NT2/D1 (cell line): ENCODE results near the gene TPCN2.

Source experiments
- YY1 ChIP-seq: IDR thresholded peaks from 2 replicates; pipeline ENCODE4 v1.6.1; 2011; ENCODE audit not compliant: insufficient read length, insufficient read depth
- ZNF274 ChIP-seq: IDR thresholded peaks from 2 replicates; pipeline ENCODE4 v1.6.1; 2011; ENCODE audit warnings: mild to moderate bottlenecking, low read depth, low read length

GRCh38 chr11:69170704-69171103, 122.0 kb downstream of the TPCN2 start:
- TF ChIP-seq YY1 (no peak), ZNF274 (no peak)
